GM21447 (cell line): Measurements from ENCODE around the gene MAPK1.
"Not testable (repeated sequence)": the region's sequence is repeated elsewhere in the genome, so short reads cannot be mapped to it uniquely, and the experiment has no call there.

ENCODE experiments used
- ATAC-seq: cut with Tn5 transposase; IDR thresholded peaks from one replicate; pipeline ENCODE4 v1.9.1; 2021; ENCODE audit not compliant: unreplicated experiment

MAPK1 gene

GRCh38 chr22:21867528-21868266, at the start of gene MAPK1:
TSS of gene MAPK1 (minus strand) at chr22:21867645. CDS start at chr22:21867440, 205 bp downstream.
- peak; percentile 88 for ATAC-seq

DNA sequence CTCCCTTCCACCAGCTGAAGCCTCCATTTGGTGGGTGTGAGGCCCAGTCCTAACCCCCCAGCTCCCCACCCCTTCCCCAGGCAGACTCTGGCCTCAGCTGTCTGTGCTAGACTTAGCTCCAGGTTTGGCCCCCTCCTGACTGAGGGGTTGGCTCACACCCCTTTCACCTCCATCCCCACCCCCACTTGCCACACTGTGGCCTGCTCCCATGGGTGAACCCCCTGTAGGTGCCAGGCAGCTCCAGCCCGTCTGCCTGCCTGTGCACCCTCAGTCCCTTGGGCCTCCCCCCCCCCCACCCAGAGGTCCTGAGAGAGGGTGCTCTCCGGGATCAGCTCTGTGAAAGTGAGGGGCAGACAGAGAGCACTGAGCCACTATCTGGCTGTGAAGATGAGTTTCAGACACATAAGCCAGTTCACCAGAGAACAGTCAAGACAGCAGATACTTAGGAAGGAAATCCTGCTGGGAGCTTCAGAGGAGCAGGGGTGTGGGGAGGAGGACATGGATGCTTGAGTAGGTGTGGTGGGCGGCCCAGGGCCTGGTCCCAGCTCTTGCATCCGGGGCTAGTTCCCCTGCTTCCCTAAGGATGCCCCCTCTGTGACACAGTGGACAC, 49.0 kb upstream of the MAPK1 start:
- no peak for ATAC-seq

- no peak for ATAC-seq
Observed at GRCh38 chr22:21915624-21916308, 48.3 kb upstream of the MAPK1 start.

DNA sequence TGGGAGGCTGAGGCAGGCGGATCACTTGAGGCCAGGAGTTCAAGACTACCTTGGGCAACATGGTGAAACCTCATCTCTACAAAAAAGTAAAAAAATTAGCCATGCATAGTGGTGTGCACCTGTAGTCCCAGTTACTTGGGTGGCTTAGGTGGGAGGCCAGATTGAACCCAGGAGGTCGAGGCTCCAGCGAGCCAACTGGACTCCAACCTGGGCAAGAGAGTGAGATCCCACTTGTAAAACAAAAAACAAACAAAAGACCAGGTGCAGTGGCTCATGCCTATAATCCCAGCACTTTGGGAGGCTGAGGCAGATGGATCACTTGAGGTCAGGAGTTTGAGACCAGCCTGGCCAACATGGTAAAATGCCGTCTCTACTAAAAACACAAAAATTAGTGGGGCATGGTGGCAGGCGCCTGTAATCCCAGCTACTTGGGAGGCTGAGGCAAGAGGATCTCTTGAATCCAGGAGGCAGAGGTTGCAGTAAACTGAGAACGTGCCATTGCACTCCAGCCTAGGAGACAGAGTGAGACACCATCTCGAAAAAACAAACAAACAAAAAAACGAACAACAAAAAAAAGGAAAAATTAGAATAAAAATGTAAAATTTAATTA, 46.7 kb upstream of the MAPK1 start:
- not testable (repeated sequence) for ATAC-seq

DNA sequence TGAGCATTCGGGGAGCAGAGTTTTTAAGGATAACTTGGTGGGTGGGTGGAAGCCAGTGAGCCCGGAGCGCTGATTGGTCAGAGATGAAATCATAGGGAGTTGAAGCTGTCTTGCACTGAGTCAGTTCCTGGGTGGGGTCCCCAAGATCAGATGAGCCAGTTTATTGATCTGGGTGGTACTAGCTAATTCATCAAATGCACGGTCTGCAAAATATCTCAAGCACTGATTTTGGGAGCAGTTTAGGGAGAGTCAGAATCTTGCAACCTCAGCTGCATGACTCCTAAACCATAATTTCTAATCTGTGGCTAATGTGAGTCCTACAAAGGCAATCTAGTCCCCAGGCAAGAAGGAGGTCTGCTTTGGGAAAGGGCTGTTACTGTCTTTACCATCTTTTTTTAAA, 42.9 kb upstream of the MAPK1 start:
- ATAC-seq: not testable (repeated sequence)

DNA sequence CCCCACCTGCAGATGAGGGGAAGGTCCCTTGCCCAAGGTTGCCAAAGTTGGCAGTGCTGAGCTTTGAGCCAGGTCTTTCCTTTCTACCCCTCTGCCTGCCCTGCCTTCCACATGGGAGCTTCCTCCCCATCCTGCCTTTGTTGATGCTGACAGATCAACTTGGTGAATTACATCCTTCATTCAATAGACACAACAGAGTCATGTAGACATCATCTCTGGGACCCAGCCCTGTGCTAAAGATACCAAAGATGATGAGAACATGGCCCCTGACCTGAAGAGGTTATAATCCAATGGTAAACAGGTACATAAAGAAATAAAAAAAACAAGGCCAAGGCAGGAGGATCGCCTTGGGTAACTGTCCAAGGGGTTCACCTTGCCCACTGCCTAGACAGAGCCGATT, 42.4 kb upstream of the MAPK1 start:
- no peak for ATAC-seq

- ATAC-seq: no peak
Observed at GRCh38 chr22:21907638-21908522, 40.4 kb upstream of the MAPK1 start.

DNA sequence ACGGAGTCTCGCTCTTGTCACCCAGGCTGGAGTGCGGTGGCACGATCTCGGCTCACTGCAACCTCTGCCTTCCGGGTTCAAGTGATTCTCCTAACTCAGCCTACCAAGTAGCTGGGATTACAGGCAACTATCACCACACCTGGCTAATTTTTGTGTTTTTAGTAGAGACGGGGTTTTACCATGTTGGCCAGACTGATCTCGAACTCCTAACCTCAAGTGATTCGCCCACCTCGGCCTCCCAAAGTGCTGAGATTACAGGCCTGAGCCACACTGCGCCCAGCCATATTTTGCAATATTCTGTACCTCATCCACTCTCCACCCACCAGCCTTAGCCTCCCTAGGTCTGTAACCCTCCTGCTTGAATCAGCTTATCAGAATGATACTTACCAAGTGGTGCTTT, 37.8 kb upstream of the MAPK1 start:
- not testable (repeated sequence) for ATAC-seq

DNA sequence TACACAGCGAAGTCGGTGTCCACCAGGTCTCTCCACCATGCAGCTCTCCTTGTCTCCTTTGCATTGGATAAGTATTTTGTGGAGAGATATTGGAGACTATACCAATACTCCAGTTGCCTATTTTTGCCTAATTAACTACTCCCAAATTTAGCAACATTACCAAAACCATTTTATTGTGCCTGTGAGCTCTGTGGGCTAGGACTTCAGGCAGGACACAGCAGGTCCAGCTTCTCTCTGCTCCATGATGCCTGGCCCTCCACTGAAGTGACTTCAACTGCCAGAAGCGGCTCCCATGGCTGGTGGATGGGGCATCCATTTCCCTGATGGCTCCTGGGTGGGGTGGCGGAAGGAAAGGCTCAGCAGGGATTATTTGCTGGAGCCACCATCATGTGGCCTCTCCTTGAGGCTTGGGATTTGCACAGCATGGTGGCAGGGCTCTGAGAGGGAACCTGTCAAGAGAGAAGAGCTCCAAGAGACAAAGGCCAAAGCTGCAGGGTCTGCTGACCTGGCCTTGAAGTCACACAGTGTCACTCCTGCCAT, 36.9 kb upstream of the MAPK1 start:
- no peak for ATAC-seq

GRCh38 chr22:21903283-21903682, 35.8 kb upstream of the MAPK1 start:
- no peak for ATAC-seq

DNA sequence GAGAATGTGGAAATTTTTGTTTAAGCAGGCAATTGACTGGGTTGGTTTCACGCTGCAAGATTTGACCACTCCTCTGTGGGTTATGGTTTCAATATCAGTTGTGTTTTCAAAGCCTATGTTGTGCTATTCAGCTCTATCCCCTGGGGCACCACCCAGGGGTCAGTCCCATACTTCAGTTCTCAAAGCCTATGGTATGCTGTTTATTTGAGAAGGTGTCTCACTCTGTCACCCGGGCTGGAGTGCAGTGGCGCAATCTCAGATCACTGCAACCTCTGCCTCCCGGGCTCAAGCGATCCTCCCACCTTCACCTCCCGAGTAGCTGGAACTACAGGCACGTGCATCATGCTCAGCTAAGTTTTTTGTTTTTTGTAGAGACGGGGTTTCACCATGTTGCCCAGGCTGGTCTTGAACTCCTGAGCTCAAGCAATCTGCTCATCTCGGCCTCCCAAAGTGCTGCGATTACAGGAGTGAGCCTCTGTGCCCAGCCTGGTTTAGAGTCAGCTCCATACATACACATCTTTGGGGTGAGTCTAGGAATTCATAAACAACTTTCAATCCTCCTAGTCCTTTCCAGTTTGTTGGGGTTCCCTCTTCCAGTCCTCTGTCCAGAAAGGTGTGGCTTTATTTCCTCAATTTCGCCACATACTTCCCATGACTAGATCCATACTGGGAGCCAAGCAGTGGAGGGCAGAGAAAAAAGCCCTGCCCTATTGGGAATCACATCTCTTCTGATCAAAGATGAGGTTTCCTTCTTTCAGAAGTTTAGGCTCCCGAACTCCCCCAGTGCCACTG, 35.0 kb upstream of the MAPK1 start:
- no peak for ATAC-seq

DNA sequence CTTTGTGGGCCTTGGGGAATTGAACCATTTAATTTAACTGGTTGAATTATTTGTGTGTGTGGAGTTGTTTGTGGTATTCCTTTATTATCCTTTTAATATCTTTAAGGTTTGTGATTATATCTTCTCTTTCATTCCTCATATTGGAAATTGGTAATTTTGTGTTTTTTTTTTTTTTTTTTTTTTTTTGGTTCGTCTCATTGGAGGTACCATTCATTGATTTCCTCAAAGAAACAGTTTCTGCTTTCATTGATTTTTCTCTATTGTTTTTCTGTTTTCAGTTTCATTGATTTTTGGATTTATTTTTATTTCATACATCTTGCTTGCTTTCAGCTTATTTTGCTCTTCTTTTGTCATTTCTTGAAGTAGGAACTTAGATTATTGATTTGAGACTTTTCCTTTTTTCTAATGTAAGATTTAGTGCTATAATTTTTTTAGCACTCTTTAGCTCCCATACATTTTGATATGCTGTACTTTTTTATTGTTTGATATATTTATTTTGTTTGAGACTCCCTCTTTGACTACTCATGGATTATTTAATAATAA, 31.0 kb upstream of the MAPK1 start:
- no peak for ATAC-seq

DNA sequence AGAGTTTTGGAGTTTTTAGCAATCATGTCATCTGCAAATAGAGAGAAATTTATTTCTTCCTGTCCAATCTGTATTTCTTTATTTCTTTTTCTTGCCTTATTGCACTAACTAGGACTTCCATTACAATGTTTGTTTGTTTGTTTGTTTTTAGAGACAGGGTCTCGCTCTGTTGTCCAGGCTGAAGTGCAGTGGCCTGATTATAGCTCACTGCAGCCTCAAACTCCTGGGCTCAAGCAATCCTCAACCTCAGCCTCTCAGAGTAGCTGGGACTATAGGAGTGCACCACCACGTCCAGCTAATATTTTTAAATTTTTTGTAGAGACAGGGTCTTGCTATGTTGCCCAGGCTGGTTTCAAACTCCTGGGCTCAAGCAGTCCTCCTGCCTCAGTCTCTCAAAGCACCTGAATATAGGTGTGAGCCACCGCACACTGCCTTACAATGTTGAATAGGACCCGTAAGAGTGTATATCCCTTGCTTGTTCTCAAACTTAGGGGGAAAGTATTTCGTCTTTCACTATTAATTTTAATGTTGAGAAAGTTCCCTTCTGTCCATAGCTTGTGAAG, 29.6 kb upstream of the MAPK1 start:
- no peak for ATAC-seq

- ATAC-seq: not testable (repeated sequence)
Observed at GRCh38 chr22:21896275-21896674, 28.8 kb upstream of the MAPK1 start.

- no peak for ATAC-seq
Observed at GRCh38 chr22:21894799-21895198, 27.4 kb upstream of the MAPK1 start.

DNA sequence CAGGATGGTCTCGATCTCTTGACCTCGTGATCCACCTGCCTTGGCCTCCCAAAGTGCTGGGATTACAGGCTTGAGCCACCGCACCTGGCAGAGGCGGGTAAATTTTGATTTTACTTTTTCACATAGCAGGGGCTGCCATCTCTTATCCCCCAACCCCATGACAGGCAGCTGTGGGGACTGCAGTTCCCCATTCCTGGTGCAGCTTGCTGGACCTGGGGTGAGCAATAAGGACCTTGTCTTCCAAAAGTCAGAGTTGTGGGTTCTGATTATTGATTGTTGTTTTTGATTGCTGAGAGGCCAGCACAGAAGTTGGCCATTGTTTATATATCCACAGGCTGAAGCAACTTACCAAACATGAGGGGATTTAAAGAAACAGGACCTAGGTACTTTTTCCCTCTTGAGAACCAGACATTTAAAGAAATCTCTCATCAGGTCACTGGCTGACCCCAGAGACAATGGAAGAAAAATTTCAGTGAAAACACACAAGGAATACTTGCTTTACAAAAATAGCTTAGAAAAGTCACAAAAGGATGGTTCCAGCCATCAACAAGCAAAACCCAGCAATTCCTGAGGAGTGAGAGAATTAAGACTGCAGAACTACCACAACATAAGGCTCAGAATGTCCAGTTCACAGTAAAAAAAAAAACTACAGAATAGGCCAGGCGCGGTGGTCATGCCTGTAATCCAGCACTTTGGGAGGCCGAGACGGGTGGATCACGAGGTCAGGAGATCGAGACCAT, 22.0 kb upstream of the MAPK1 start:
- no peak for ATAC-seq

- ATAC-seq: no peak
Observed at GRCh38 chr22:21887841-21888240, 20.4 kb upstream of the MAPK1 start.

DNA sequence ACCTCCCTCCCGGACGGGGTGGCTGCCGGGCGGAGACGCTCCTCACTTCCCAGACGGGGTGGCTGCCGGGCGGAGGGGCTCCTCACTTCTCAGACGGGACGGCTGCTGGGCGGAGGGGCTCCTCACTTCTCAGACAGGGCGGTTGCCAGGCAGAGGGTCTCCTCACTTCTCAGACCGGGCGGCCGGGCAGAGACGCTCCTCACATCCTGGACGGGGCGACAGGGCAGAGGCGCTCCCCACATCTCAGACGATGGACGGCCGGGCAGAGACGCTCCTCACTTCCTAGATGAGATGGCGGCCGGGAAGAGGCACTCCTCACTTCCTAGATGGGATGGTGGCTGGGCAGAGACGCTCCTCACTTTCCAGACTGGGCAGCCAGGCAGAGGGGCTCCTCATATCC, 16.5 kb upstream of the MAPK1 start:
- not testable (repeated sequence) for ATAC-seq
